ENCODE results near the gene ENPP6.

Gene ENPP6

GRCh38 chr4:184104419-184105101 is 113.1 kb downstream of the ENPP6 start:
- no peak for DNase-seq (ENCODE audit: low read depth)

GRCh38 chr4:184103527-184104264 is 114.0 kb downstream of the ENPP6 start:
- no peak for DNase-seq (ENCODE audit: low read depth)

- DNase-seq (ENCODE audit: low read depth) = no peak
These were observed 114.7 kb downstream of the ENPP6 start for GRCh38 chr4:184102927-184103326.

- no peak for DNase-seq (ENCODE audit: low read depth)
These were observed 115.2 kb downstream of the ENPP6 start for GRCh38 chr4:184102488-184102887.

GRCh38 chr4:184101711-184102110 is 116.0 kb downstream of the ENPP6 start:
- DNase-seq (ENCODE audit: low read depth) = no peak

GRCh38 chr4:184100297-184100885 is 117.3 kb downstream of the ENPP6 start:
- no peak for DNase-seq (ENCODE audit: low read depth)

- no peak for DNase-seq (ENCODE audit: low read depth)
These were observed 118.1 kb downstream of the ENPP6 start for GRCh38 chr4:184099535-184099966.

- DNase-seq (ENCODE audit: low read depth) = no peak
These were observed 118.7 kb downstream of the ENPP6 start for GRCh38 chr4:184099000-184099399.

DNA sequence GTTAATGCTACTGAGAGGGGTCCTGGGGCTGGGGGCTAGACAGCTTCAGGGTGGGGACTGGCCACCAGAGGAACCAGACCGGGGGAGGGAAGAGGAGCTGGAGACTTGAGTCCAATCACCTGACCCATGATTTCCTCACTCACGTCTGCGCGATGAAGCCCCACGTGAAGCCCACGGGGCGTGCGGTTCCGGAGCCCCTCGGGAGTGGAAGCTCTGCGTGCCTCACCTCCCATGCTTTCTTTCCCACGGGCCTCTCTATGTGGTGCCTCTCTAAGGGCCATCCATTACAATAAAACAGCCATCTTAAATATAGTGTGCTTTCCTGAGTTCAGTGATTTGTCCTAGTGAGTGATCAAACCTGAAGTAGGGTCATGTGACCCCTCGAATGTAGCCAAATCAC is 119.9 kb downstream of the ENPP6 start:
- no peak for DNase-seq (ENCODE audit: low read depth)

DNA sequence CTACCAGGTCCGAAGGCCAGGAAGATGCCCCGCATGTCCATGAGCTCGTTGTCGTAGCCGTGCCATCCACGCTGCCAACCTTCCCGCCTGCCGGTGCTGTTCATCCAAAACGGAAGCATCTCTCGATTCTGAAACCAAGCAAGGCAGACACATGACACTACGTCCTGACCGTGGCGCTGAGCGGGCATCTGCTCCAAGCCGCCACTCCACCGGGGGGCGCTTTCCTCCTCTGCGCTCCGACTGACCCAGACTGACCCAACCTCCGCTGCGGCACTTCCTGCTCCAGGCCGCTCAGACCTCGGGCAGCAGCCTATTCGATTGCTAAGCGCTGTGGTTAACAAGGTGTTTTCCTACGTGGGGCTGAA is 120.5 kb downstream of the ENPP6 start:
- no peak for DNase-seq (ENCODE audit: low read depth)

GRCh38 chr4:184096561-184097240 is 121.0 kb downstream of the ENPP6 start:
- DNase-seq (ENCODE audit: low read depth) = peak; percentile 27

- DNase-seq (ENCODE audit: low read depth) = no peak
These were observed 123.0 kb downstream of the ENPP6 start for GRCh38 chr4:184094532-184095159.

GRCh38 chr4:184091986-184092385 is 125.7 kb downstream of the ENPP6 start:
- DNase-seq (ENCODE audit: low read depth) = no peak

DNA sequence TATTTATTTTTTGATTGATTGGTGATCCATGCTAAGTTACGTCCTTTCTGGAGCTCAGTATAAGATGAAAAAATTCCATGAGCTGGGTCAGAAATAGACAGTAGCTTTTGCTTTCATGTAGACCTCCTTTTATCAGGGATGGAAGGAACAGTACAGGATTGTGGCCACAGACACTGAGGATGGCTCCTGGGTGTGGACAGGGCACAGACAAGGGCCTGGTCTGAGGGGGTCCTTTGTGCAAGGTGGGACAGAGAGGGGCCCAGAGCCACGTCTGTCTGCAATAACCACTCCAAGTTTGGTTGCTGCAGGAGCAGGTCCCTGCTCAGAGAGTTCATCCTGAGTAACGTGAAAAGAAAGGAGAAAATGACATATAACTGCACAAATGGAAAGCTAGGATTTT is 127.1 kb downstream of the ENPP6 start:
- DNase-seq (ENCODE audit: low read depth) = no peak

DNA sequence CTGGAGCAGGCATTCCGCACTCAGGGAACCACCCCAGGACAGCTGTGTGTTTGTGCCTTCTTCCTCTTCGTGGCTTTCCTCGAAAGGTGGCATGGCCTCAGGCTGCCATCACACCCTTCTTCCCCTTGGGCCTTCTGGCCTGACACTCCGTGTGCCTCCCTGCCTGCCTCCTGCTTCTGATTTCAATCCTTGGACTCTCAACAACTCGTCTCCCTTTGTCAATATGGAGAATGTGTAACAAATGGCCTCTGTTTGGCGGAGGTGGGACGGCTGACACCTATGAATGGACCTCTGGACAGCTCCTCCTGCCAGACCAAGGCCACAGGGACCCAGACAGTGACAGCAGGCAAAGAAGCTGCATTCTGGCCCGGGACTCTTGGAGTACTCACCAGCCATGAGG is 137.0 kb downstream of the ENPP6 start:
- no peak for DNase-seq (ENCODE audit: low read depth)

DNA sequence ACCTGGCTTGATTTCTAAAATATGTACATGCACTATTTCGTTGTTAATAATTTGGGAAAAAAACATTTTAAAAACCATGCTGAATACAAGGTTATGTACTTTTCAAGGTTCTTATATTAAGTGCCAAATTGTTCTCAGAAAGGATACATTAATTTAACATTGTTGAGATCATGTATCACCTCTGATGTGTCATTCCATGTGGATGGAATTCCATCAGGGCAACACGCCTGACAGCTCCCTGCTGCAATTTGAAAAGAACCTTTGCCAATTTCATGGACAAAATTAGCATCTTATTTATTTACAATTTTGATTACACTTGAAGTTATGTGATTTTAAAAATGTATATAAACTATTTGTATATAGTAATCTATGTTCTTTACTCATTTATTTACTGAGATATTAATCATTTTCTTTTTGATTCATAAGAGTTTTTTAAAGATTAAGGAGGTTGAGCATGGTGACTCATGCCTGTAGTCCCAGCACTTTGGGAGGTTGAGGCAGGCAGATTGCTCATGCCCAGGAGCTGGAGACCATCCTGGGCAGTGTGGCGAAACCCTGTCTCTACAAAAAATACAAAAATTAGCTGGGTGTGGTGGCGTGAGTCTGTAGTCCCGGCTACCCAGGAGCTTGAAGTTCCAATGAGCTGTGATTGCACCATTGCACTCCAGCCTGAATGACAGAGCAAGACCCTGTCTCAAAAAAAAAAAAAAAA is 142.8 kb downstream of the ENPP6 start:
- DNase-seq (ENCODE audit: low read depth) = no peak

DNA sequence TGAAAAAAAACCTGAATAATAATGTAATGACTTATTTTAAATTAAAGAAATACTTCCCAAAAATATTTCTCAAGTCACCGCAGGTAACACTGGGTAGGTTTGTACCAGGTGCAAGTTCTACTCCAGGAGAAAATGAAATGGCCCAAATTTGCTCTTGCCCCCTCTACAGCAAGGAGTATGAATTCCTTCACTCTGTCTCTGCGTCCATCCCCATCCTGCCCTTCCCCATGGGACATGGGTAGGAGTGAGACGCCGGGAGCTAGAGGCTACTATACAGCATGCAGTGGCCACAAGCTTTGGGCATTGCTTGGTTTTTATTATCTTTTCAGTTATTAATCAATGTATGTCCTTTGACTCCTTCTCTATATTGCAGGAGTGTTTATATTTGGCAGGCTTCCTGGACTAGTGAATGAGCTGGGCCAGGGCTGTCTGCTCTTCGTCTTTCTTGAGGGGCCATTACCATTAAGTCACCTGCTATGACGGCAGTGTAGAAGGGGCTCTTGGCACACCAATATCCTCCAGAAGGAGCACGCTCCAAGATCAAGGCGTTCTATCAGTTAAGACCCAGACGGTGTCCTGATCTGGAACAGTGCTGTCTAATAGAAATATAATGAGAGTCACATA is 149.6 kb downstream of the ENPP6 start:
- no peak for DNase-seq (ENCODE audit: low read depth)

- no peak for DNase-seq (ENCODE audit: low read depth)
These were observed 150.9 kb downstream of the ENPP6 start for GRCh38 chr4:184066584-184067300.

GRCh38 chr4:184064877-184065276 is 152.8 kb downstream of the ENPP6 start:
- no peak for DNase-seq (ENCODE audit: low read depth)

DNA sequence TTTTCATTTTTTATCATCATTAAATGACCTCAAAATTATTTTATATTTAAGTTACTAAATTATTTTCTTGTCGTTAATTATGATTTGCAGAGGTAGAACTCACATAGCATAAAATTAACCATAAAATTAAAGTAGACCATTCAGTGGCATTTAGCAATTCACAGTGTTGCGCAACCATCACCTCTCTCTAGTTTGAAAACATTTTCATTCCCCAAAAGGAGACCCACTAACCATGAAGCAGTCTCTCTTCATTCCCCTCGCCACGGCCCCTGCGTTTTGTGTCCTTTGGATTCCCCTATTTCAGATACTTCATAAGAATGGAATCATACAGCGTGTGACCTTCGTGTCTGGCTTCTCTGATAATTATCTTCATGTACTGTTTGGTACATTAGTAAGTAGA is 154.9 kb downstream of the ENPP6 start:
- DNase-seq (ENCODE audit: low read depth) = no peak

GRCh38 chr4:184061582-184061981 is 156.1 kb downstream of the ENPP6 start:
- DNase-seq (ENCODE audit: low read depth) = no peak
